Omental fat pad (tissue), 4 donors: ENCODE measurements around the gene DACH1. TPM values are rescaled to one million over a fixed set of nuclear protein-coding genes. Genes with fewer than 3 reads are reported as not detected.

Source experiments
- ATAC-seq: fragments of 150-250 bp; one replicate; pipeline ENCODE4 v1.9.1; 2016; ENCODE audit warnings: mild to moderate bottlenecking, moderate library complexity; ENCODE audit not compliant: low FRiP score
- DNase-seq: peaks from one replicate; pipeline ENCODE4 v3.0.0-alpha.2; 2019; ENCODE audit warnings: low spot score
- total RNA-seq, 4 donors: library from RNA; depleted of rRNA; stranded (reverse); fragments of >200 nt; gene quantifications; one replicate each; pipeline ENCODE4 v1.1.0, GENCODE V29; 2016
- TF ChIP-seq, protein P1 (sequence below), 3 donors: fragments of 450-650 bp; IDR thresholded peaks; one replicate each; pipeline ENCODE4 v1.5.1; 2016 to 2017; ENCODE audit warnings: antibody characterized with exemption in 3 of 3, mild to moderate bottlenecking in 3 of 3, moderate library complexity in 2 of 3

Gene DACH1
- total RNA-seq, 4 donors from 2014 or later, result 1.1 to 10.4 (median 2.8) TPM

GRCh38 chr13:71611292-71611691 is 255.7 kb downstream of the DACH1 start:
- TF ChIP-seq, protein P1, sequence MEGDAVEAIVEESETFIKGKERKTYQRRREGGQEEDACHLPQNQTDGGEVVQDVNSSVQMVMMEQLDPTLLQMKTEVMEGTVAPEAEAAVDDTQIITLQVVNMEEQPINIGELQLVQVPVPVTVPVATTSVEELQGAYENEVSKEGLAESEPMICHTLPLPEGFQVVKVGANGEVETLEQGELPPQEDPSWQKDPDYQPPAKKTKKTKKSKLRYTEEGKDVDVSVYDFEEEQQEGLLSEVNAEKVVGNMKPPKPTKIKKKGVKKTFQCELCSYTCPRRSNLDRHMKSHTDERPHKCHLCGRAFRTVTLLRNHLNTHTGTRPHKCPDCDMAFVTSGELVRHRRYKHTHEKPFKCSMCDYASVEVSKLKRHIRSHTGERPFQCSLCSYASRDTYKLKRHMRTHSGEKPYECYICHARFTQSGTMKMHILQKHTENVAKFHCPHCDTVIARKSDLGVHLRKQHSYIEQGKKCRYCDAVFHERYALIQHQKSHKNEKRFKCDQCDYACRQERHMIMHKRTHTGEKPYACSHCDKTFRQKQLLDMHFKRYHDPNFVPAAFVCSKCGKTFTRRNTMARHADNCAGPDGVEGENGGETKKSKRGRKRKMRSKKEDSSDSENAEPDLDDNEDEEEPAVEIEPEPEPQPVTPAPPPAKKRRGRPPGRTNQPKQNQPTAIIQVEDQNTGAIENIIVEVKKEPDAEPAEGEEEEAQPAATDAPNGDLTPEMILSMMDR (IDR thresholded peaks at IDR 0.05), result no peak
- ATAC-seq (no peak), DNase-seq (no peak)

GRCh38 chr13:71610876-71611275 is 256.1 kb downstream of the DACH1 start:
- TF ChIP-seq, protein P1 (IDR thresholded peaks at IDR 0.05), result no peak
- ATAC-seq (no peak), DNase-seq (no peak)

DNA sequence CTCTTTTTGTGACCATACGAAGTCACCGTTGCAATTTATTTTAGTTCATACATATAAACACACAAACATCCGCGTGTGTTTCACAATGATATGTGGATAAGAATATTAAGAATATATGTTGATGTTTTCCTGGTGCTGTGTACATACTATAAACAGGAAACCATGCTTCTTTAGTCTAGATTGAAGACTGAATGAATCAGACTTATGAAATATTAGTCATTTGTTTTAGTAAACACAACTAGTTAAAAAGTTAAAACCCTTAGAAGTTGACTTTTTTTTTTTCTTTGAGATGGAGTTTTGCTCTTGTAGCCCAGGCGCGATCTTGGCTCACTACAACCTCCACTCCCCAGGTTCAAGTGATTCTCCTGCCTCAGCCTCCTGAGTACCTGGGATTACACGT is 257.7 kb downstream of the DACH1 start:
- TF ChIP-seq, protein P1 (IDR thresholded peaks at IDR 0.05), result no peak
- ATAC-seq, result no peak
- no peak for DNase-seq

- DNase-seq (no peak), ATAC-seq (no peak)
- TF ChIP-seq, protein P1 (IDR thresholded peaks at IDR 0.05), result no peak
Measured at GRCh38 chr13:71607575-71607974, 259.4 kb downstream of the DACH1 start.

- ATAC-seq, result no peak
- no peak for DNase-seq
- TF ChIP-seq, protein P1 (IDR thresholded peaks at IDR 0.05), result no peak
Measured at GRCh38 chr13:71606818-71607217, 260.2 kb downstream of the DACH1 start.

- no peak for DNase-seq
- TF ChIP-seq, protein P1 (IDR thresholded peaks at IDR 0.05), result no peak
- ATAC-seq, result no peak
Measured at GRCh38 chr13:71605744-71606143, 261.3 kb downstream of the DACH1 start.

DNA sequence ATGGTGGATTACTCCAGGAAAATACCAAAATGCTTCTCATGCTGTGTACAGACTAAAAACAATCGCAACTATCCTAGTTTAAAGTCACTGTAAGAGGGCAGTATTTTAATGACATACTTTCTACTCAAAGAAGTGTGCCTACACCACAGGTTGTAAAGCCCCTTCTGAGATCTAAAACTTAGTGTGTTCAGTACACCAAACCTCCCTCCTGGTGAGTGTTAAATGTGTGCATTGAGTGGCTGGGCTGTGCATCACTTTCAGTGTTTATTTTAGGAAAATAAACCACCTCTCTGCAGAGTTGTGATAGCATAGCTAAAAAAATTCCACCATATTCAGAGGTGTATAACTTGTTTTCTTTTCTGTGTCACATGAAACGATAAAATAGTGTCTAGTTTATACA is 263.7 kb downstream of the DACH1 start:
- DNase-seq (no peak), ATAC-seq (no peak)
- TF ChIP-seq, protein P1 (IDR thresholded peaks at IDR 0.05), result no peak
